HepG2 (cell line): Measurements from ENCODE around the gene DPCD. TPM values are rescaled to one million over a fixed set of nuclear protein-coding genes. Genes with fewer than 3 reads are reported as not detected.
A peak's percentile ranks its signal among the peaks of the same experiment; 100 is the strongest.

Experiments used
- ESRRA ChIP-seq: sonication (generic); formaldehyde crosslinking; IDR thresholded peaks from 2 replicates; pipeline ENCODE4 v1.5.1; 2020; ENCODE audit warnings: mild to moderate bottlenecking, low read depth, missing genetic modification reagents
- FOSL2 ChIP-seq: sonication (generic); formaldehyde crosslinking; IDR thresholded peaks from 2 replicates; pipeline ENCODE4 v1.4.0; 2020; ENCODE audit warnings: missing genetic modification reagents
- GZF1 ChIP-seq: sonication (generic); formaldehyde crosslinking; IDR thresholded peaks from 2 replicates; pipeline ENCODE4 v1.5.1; 2020; ENCODE audit warnings: mild to moderate bottlenecking, missing genetic modification reagents
- HCFC1 ChIP-seq: fragments of 150-350 bp; IDR thresholded peaks from 2 replicates; pipeline ENCODE4 v1.6.1; 2014; ENCODE audit warnings: low read depth, low read length
- HNRNPUL1 ChIP-seq: fragments of 200-400 bp; formaldehyde crosslinking; IDR thresholded peaks from 2 replicates; pipeline ENCODE4 v1.6.1; 2017; ENCODE audit warnings: low read depth, mild to moderate bottlenecking, low read length, moderate library complexity
- HOXA3 ChIP-seq: sonication (generic); formaldehyde crosslinking; IDR thresholded peaks from 2 replicates; pipeline ENCODE4 v1.5.0; 2020; ENCODE audit warnings: missing genetic modification reagents
- JUND ChIP-seq: sonication (generic); formaldehyde crosslinking; IDR thresholded peaks from 2 replicates; pipeline ENCODE4 v1.8.0; 2022; ENCODE audit warnings: mild to moderate bottlenecking, missing genetic modification reagents
- MATR3 ChIP-seq: sonication (generic); formaldehyde crosslinking; IDR thresholded peaks from 2 replicates; pipeline ENCODE4 v1.4.0; 2020; ENCODE audit warnings: missing genetic modification reagents
- MED1 ChIP-seq: sonication (generic); formaldehyde crosslinking; IDR thresholded peaks from 2 replicates; pipeline ENCODE4 v1.4.0; 2020; ENCODE audit warnings: missing genetic modification reagents
- MEF2D ChIP-seq: sonication (generic); formaldehyde crosslinking; IDR thresholded peaks from 2 replicates; pipeline ENCODE4 v1.5.1; 2020; ENCODE audit warnings: mild to moderate bottlenecking, missing genetic modification reagents
- NFRKB ChIP-seq: fragments of 450-650 bp; IDR thresholded peaks from 2 replicates; pipeline ENCODE4 v1.6.1; 2017
- ONECUT2 ChIP-seq: sonication (generic); formaldehyde crosslinking; IDR thresholded peaks from 2 replicates; pipeline ENCODE4 v1.4.0; 2020; ENCODE audit warnings: missing genetic modification reagents
- PCBP2 ChIP-seq: fragments of 200-400 bp; formaldehyde crosslinking; optimal IDR thresholded peaks from 2 replicates; pipeline ENCODE3; 2018; ENCODE audit warnings: low read length, low read depth; ENCODE audit not compliant: poor library complexity, severe bottlenecking
- PLRG1 ChIP-seq: fragments of 450-650 bp; conservative IDR thresholded peaks from 2 replicates; pipeline ENCODE4 v1.6.1; 2016
- SALL1 ChIP-seq: sonication (generic); formaldehyde crosslinking; IDR thresholded peaks from 2 replicates; pipeline ENCODE4 v1.8.0; 2022; ENCODE audit warnings: mild to moderate bottlenecking, missing genetic modification reagents
- SNRNP70 ChIP-seq: fragments of 200-400 bp; formaldehyde crosslinking; IDR thresholded peaks from 2 replicates; pipeline ENCODE4 v1.6.1; 2017; ENCODE audit warnings: mild to moderate bottlenecking, low read depth, low read length, moderate library complexity
- SP4 ChIP-seq: sonication (generic); formaldehyde crosslinking; IDR thresholded peaks from 2 replicates; pipeline ENCODE4 v1.8.1; 2023; ENCODE audit warnings: mild to moderate bottlenecking, missing genetic modification reagents
- SSRP1 ChIP-seq: IDR thresholded peaks from 2 replicates; pipeline ENCODE4 v1.6.1; 2016; ENCODE audit warnings: control low read depth
- STAT5B ChIP-seq: sonication (generic); formaldehyde crosslinking; IDR thresholded peaks from 2 replicates; pipeline ENCODE4 v1.4.0; 2020; ENCODE audit warnings: missing genetic modification reagents
- ZKSCAN8 ChIP-seq: IDR thresholded peaks from 2 replicates; pipeline ENCODE4 v1.6.1; 2016; ENCODE audit warnings: borderline replicate concordance, missing genetic modification reagents, missing compliant biosample characterization
- ZMYM2 ChIP-seq: sonication (generic); formaldehyde crosslinking; IDR thresholded peaks from 2 replicates; pipeline ENCODE4 v1.8.0; 2022; ENCODE audit warnings: mild to moderate bottlenecking, missing genetic modification reagents
- ZNF326 ChIP-seq: sonication (generic); formaldehyde crosslinking; IDR thresholded peaks from 2 replicates; pipeline ENCODE4 v1.4.0; 2020; ENCODE audit warnings: missing genetic modification reagents, borderline replicate concordance
- ZNF460 ChIP-seq: sonication (generic); formaldehyde crosslinking; IDR thresholded peaks from 2 replicates; pipeline ENCODE4 v1.5.1; 2020; ENCODE audit warnings: missing genetic modification reagents, mild to moderate bottlenecking, borderline replicate concordance
- ZNF713 ChIP-seq: sonication (generic); formaldehyde crosslinking; IDR thresholded peaks from 2 replicates; pipeline ENCODE4 v1.4.0; 2020; ENCODE audit warnings: mild to moderate bottlenecking, missing genetic modification reagents
- polyA plus RNA-seq, 8 experiments: library from polyadenylated mRNA; depleted of rRNA in 3 of 8; stranded (reverse) in 7 of 8; unstranded in 1 of 8; fragments of >200 nt; fragmentation: Illumina TruSeq in 4 of 8; extraction: Trizol in 4 of 8; gene quantifications; 2 replicates each; pipeline versions ENCODE4 v1.2.1 to v1.2.3, GENCODE V29; 2011 to 2016; ENCODE audit warnings: low read depth in 4 of 8, missing spikeins in 1 of 8, mixed read lengths in 1 of 8; ENCODE audit not compliant: insufficient read depth in 1 of 8
- total RNA-seq, 5 experiments: library from RNA; depleted of rRNA; stranded (reverse); fragments of >200 nt; fragmentation: Illumina TruSeq; extraction: Trizol; gene quantifications; 2 replicates each; pipeline ENCODE4 v1.2.3, GENCODE V29; 2016; ENCODE audit warnings: low read depth in 1 of 5
- TF ChIP-seq, protein P1 (sequence below): sonication (generic); formaldehyde crosslinking; IDR thresholded peaks from 2 replicates; pipeline ENCODE4 v1.5.1; 2020; ENCODE audit warnings: mild to moderate bottlenecking, missing genetic modification reagents, moderate library complexity
- TF ChIP-seq, protein P2 (sequence below): sonication (generic); formaldehyde crosslinking; IDR thresholded peaks from 2 replicates; pipeline ENCODE4 v1.4.0; 2020; ENCODE audit warnings: missing genetic modification reagents

DPCD gene
- total and polyA plus RNA-seq, 2 of the 13 experiments (the other 11 are each of a cell fraction or from before 2014, with no cell fraction given) = 25.2 to 27.0 TPM

DNA sequence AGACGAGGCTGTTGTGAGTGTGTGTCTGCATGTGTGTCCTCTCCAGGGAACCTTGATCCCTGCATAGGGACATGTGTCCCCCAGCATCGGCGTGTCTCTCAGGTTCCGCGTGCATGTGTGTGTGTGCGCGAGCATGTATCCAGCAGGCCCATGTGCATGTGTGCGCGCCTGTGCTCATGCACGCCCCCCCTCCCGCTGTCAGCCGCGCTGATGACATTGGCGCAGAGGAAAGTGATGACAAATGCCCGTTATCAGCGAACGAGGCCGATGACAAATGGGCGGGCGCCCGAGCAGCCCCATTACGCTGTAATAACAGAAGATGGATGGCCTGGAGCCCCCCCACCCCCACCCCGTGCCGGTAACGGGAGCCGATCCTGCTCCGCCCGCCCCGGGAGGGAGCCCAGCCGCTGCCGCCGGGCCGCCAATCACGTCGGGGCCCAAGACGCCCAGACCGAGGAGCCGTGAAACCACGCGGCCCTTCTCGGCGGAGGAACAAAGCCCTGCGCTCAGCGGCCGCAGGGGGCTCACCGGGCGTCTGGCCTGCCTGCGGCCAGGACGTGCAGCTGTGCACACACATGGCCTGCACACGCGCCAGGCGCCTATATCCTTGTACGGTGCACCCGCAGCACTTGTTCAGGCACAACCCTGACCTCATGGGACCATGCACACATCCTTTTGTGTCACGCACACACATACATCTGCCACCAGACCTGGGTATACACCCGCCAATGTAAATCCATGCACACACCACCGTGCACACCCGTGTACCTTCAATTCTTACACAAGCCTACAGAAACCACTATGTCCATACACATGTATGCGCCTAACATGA, 21.6 kb upstream of the DPCD start (continued):
- TF ChIP-seq FOSL2 (CRISPR knock-in tag) = no peak
- TF ChIP-seq ZNF460 = no peak
- TF ChIP-seq, protein P1, sequence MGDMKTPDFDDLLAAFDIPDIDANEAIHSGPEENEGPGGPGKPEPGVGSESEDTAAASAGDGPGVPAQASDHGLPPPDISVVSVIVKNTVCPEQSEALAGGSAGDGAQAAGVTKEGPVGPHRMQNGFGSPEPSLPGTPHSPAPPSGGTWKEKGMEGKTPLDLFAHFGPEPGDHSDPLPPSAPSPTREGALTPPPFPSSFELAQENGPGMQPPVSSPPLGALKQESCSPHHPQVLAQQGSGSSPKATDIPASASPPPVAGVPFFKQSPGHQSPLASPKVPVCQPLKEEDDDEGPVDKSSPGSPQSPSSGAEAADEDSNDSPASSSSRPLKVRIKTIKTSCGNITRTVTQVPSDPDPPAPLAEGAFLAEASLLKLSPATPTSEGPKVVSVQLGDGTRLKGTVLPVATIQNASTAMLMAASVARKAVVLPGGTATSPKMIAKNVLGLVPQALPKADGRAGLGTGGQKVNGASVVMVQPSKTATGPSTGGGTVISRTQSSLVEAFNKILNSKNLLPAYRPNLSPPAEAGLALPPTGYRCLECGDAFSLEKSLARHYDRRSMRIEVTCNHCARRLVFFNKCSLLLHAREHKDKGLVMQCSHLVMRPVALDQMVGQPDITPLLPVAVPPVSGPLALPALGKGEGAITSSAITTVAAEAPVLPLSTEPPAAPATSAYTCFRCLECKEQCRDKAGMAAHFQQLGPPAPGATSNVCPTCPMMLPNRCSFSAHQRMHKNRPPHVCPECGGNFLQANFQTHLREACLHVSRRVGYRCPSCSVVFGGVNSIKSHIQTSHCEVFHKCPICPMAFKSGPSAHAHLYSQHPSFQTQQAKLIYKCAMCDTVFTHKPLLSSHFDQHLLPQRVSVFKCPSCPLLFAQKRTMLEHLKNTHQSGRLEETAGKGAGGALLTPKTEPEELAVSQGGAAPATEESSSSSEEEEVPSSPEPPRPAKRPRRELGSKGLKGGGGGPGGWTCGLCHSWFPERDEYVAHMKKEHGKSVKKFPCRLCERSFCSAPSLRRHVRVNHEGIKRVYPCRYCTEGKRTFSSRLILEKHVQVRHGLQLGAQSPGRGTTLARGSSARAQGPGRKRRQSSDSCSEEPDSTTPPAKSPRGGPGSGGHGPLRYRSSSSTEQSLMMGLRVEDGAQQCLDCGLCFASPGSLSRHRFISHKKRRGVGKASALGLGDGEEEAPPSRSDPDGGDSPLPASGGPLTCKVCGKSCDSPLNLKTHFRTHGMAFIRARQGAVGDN = peak; percentile 86
- TF ChIP-seq HNRNPUL1 = no peak
- TF ChIP-seq SNRNP70 = no peak
- TF ChIP-seq MEF2D = no peak
- no peak for TF ChIP-seq PLRG1
- TF ChIP-seq, protein P2, sequence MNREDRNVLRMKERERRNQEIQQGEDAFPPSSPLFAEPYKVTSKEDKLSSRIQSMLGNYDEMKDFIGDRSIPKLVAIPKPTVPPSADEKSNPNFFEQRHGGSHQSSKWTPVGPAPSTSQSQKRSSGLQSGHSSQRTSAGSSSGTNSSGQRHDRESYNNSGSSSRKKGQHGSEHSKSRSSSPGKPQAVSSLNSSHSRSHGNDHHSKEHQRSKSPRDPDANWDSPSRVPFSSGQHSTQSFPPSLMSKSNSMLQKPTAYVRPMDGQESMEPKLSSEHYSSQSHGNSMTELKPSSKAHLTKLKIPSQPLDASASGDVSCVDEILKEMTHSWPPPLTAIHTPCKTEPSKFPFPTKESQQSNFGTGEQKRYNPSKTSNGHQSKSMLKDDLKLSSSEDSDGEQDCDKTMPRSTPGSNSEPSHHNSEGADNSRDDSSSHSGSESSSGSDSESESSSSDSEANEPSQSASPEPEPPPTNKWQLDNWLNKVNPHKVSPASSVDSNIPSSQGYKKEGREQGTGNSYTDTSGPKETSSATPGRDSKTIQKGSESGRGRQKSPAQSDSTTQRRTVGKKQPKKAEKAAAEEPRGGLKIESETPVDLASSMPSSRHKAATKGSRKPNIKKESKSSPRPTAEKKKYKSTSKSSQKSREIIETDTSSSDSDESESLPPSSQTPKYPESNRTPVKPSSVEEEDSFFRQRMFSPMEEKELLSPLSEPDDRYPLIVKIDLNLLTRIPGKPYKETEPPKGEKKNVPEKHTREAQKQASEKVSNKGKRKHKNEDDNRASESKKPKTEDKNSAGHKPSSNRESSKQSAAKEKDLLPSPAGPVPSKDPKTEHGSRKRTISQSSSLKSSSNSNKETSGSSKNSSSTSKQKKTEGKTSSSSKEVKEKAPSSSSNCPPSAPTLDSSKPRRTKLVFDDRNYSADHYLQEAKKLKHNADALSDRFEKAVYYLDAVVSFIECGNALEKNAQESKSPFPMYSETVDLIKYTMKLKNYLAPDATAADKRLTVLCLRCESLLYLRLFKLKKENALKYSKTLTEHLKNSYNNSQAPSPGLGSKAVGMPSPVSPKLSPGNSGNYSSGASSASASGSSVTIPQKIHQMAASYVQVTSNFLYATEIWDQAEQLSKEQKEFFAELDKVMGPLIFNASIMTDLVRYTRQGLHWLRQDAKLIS = no peak
- no peak for TF ChIP-seq MATR3 (CRISPR knock-in tag)
- TF ChIP-seq HOXA3 (CRISPR knock-in tag) = peak; percentile 24; the same call in 1 of the 2 replicates
- no peak for TF ChIP-seq PCBP2
- no peak for TF ChIP-seq GZF1 (CRISPR knock-in tag)
- no peak for TF ChIP-seq ZNF713 (CRISPR knock-in tag)
- TF ChIP-seq ZKSCAN8 (CRISPR knock-in tag) = no peak
- TF ChIP-seq ESRRA (CRISPR knock-in tag) = no peak
- no peak for TF ChIP-seq ZMYM2 (CRISPR knock-in tag)
- TF ChIP-seq JUND (CRISPR knock-in tag) = no peak
- no peak for TF ChIP-seq SSRP1 (CRISPR knock-in tag)
- no peak for TF ChIP-seq NFRKB
- TF ChIP-seq HCFC1 = no peak
- no peak for TF ChIP-seq MED1 (CRISPR knock-in tag)
- TF ChIP-seq STAT5B (CRISPR knock-in tag) = no peak
- no peak for TF ChIP-seq ONECUT2 (CRISPR knock-in tag)
- no peak for TF ChIP-seq ZNF326
- no peak for TF ChIP-seq SALL1 (CRISPR knock-in tag)
- peak; percentile 42; the same call in 1 of the 2 replicates for TF ChIP-seq SP4
